ENCODE measurements around the gene ARFGEF2. TPM values are rescaled to one million over a fixed set of nuclear protein-coding genes. Genes with fewer than 3 reads are reported as not detected.

Gene ARFGEF2
- total and polyA plus RNA-seq, 8 donors = 22.1 to 34.5 (median 23.1) TPM

- Histone ChIP-seq H3K27me3 (peaks cover 0 to 17% of the 10 kb centered on the region in 2 donors), H3K36me3 (no peaks in the 10 kb centered on the region), H3K9me3 (peaks cover 0 to 8% of the 10 kb centered on the region in 2 donors), H3K4me3 (no peak overlapping the region), H3K27ac (no peak overlapping the region), H3K4me1 (peaks cover 0 to 37% of the 10 kb centered on the region in 2 donors)
- DNase-seq = peak in 1 of 4 donors; percentile 66
- TF ChIP-seq, protein P1, sequence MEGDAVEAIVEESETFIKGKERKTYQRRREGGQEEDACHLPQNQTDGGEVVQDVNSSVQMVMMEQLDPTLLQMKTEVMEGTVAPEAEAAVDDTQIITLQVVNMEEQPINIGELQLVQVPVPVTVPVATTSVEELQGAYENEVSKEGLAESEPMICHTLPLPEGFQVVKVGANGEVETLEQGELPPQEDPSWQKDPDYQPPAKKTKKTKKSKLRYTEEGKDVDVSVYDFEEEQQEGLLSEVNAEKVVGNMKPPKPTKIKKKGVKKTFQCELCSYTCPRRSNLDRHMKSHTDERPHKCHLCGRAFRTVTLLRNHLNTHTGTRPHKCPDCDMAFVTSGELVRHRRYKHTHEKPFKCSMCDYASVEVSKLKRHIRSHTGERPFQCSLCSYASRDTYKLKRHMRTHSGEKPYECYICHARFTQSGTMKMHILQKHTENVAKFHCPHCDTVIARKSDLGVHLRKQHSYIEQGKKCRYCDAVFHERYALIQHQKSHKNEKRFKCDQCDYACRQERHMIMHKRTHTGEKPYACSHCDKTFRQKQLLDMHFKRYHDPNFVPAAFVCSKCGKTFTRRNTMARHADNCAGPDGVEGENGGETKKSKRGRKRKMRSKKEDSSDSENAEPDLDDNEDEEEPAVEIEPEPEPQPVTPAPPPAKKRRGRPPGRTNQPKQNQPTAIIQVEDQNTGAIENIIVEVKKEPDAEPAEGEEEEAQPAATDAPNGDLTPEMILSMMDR (IDR thresholded peaks at IDR 0.05) = peak; percentile 76 to 82
- intact Hi-C loops (cut with DNase I) = loop anchor here (5.0 kb wide), 1 partner anchor 247 kb away; no protein-coding TSS in a partner anchor
- ATAC-seq = peak; percentile 83
These were observed 16.8 kb upstream of the ARFGEF2 start for GRCh38 chr20:48904566-48905296.

DNA sequence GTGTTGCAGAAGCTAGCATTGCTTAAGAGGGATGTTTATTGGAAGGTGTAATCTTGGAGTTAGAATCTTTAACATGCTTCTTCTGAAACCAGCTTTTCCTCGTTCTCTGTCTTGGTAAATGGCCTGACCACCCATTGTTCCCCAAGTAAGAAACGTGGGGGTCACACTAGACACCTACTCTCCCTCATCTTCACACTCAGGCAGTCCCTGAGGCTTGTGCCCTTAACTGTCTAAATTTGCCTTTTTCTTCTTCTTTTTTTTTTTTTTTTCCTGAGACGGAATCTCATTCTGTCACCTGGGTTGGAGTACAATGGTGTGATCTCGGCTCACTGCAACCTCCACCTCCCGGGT, 16.2 kb upstream of the ARFGEF2 start:
- Histone ChIP-seq H3K27me3 (peaks cover 0 to 17% of the 10 kb centered on the region in 2 donors), H3K36me3 (no peaks in the 10 kb centered on the region), H3K27ac (no peak overlapping the region), H3K4me1 (peaks cover 0 to 35% of the 10 kb centered on the region in 2 donors), H3K9me3 (peaks cover 0 to 8% of the 10 kb centered on the region in 2 donors), H3K4me3 (no peak overlapping the region)
- intact Hi-C loops (cut with DNase I) = loop anchor here in 1 of 2 donors (5.0 kb wide), 1 partner anchor 248 kb away; no protein-coding TSS in a partner anchor
- ATAC-seq = no peak
- TF ChIP-seq, protein P1 (IDR thresholded peaks at IDR 0.05) = no peak
- DNase-seq = no peak

DNA sequence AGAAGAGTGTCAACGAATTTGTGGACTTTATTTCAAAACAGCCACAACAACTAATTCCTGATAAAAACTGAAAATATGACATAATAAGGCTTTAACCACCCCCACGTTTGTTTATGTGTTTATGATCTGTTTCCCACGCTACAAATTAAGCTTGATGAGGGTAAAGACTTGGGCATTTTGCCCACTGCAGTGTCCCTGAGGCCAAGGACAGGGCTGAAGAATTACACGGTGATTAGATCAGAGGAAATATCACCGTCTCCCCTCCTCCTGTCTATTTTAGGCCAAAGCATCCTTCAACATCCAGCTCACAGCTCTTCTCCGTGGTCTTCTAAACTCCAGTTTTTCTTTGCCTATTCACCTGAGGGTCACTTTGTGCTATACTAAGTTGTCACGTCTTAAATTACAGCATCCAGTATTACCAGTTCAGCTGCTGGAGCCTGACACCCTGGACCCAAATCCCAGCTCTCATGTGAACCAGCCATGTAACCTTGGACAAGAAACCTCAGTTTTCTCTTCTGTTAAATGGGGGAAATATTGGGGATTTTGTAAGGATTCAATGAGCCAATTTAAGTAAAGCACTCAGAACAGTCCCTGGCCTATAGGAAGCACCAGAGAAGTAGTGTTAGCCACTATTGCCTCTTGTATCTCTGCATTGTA, 15.2 kb upstream of the ARFGEF2 start:
- TF ChIP-seq, protein P1 (IDR thresholded peaks at IDR 0.05) = no peak
- no peak overlapping the region for H3K27ac ChIP-seq
- H3K27me3 ChIP-seq = peaks cover 0 to 17% of the 10 kb centered on the region in 2 donors
- H3K36me3 ChIP-seq = no peaks in the 10 kb centered on the region
- no peak for ATAC-seq
- peaks cover 0 to 8% of the 10 kb centered on the region in 2 donors for H3K9me3 ChIP-seq
- intact Hi-C loops (cut with DNase I) = loop anchor here in 1 of 2 donors (5.0 kb wide), 1 partner anchor 249 kb away; no protein-coding TSS in a partner anchor
- DNase-seq = no peak
- H3K4me3 ChIP-seq = no peak overlapping the region
- H3K4me1 ChIP-seq = peaks cover 0 to 36% of the 10 kb centered on the region in 2 donors

- H3K4me3 ChIP-seq = no peak overlapping the region
- no peak for ATAC-seq
These were observed 12.7 kb upstream of the ARFGEF2 start for GRCh38 chr20:48908656-48909319.

More at GRCh38 chr20:48908656-48909319, 12.7 kb upstream of the ARFGEF2 start:
- peaks cover 0 to 17% of the 10 kb centered on the region in 2 donors for H3K27me3 ChIP-seq
- peaks cover 0 to 8% of the 10 kb centered on the region in 2 donors for H3K9me3 ChIP-seq
- no peak for DNase-seq
- TF ChIP-seq, protein P1 (IDR thresholded peaks at IDR 0.05) = no peak
- intact Hi-C loops (cut with DNase I) = loop anchor here in 1 of 2 donors (5.0 kb wide), 1 partner anchor 251 kb away; no protein-coding TSS in a partner anchor
- peaks cover 0 to 26% of the 10 kb centered on the region in 2 donors for H3K4me1 ChIP-seq
- H3K36me3 ChIP-seq = no peaks in the 10 kb centered on the region
- no peak overlapping the region for H3K27ac ChIP-seq
